ENCODE results near the gene ANAPC16. TPM values are rescaled to one million over a fixed set of nuclear protein-coding genes. Genes with fewer than 3 reads are reported as not detected.
"Not testable (repeated sequence)": the region's sequence is repeated elsewhere in the genome, so short reads cannot be mapped to it uniquely, and the experiment has no call there.

Gene ANAPC16
- polyA plus RNA-seq, 3 donors from 2014 or later = 291 to 366 (median 328) TPM

- Mint-ChIP-seq H3K4me1 (peaks cover 34 to 37% of the 10 kb centered on the region in 2 donors), H3K27ac (peak overlapping the region in 1 of 6 donors; percentile 55), H3K27me3 (ENCODE audit: low read depth in 3 of 3) (peaks cover 0 to 1% (median 0%) of the 10 kb centered on the region in 3 donors), H3K36me3 (peaks cover 0 to 10% (median 5%) of the 10 kb centered on the region in 3 donors), H3K4me3 (no peak overlapping the region), H3K9me3 (peaks cover 0 to 2% (median 0%) of the 10 kb centered on the region in 6 donors)
- DNase-seq = no peak
Observed at GRCh38 chr10:72240371-72240770, 24.6 kb downstream of the ANAPC16 start.

- H3K27me3 Mint-ChIP-seq (ENCODE audit: low read depth in 3 of 3) = peaks cover 0 to 1% (median 1%) of the 10 kb centered on the region in 3 donors
- H3K36me3 Mint-ChIP-seq = peaks cover 0 to 3% (median 0%) of the 10 kb centered on the region in 3 donors
- H3K4me1 Mint-ChIP-seq = peaks cover 46 to 50% of the 10 kb centered on the region in 2 donors
- H3K4me3 Mint-ChIP-seq = no peak overlapping the region
- DNase-seq = no peak
- H3K9me3 Mint-ChIP-seq = peaks cover 0 to 2% (median 0%) of the 10 kb centered on the region in 6 donors
- H3K27ac Mint-ChIP-seq = peak overlapping the region in 1 of 6 donors; percentile 71
Observed at GRCh38 chr10:72241691-72242252, 26.0 kb downstream of the ANAPC16 start.

GRCh38 chr10:72242675-72243074 lies 26.9 kb downstream of the ANAPC16 start:
- peak overlapping the region in 1 of 5 donors; percentile 30 for H3K4me3 Mint-ChIP-seq
- peaks cover 0 to 1% (median 1%) of the 10 kb centered on the region in 3 donors for H3K27me3 Mint-ChIP-seq (ENCODE audit: low read depth in 3 of 3)
- H3K36me3 Mint-ChIP-seq = no peaks in the 10 kb centered on the region
- H3K27ac Mint-ChIP-seq = peak overlapping the region in 4 of 6 donors; percentile 34 to 75 (median 64)
- H3K9me3 Mint-ChIP-seq = peaks cover 0 to 2% (median 0%) of the 10 kb centered on the region in 6 donors
- H3K4me1 Mint-ChIP-seq = peaks cover 55 to 58% of the 10 kb centered on the region in 2 donors
- no peak for DNase-seq

- peak in 2 of 3 donors; percentile 18 to 40 for DNase-seq
- Mint-ChIP-seq H3K36me3 (no peaks in the 10 kb centered on the region), H3K27ac (peak overlapping the region; percentile 88 to 95 (median 92)), H3K9me3 (peaks cover 0 to 2% (median 0%) of the 10 kb centered on the region in 6 donors), H3K27me3 (ENCODE audit: low read depth in 3 of 3) (peaks cover 4 to 12% (median 10%) of the 10 kb centered on the region in 3 donors), H3K4me1 (peaks cover 67 to 71% of the 10 kb centered on the region in 2 donors), H3K4me3 (peak overlapping the region in 3 of 5 donors; percentile 40 to 55 (median 41))
Observed at GRCh38 chr10:72243822-72244437, 28.1 kb downstream of the ANAPC16 start.

GRCh38 chr10:72244573-72245038 lies 28.8 kb downstream of the ANAPC16 start:
- Mint-ChIP-seq H3K27ac (peak overlapping the region; percentile 88 to 95 (median 92)), H3K27me3 (ENCODE audit: low read depth in 3 of 3) (peaks cover 4 to 13% (median 11%) of the 10 kb centered on the region in 3 donors), H3K4me3 (peak overlapping the region in 4 of 5 donors; percentile 31 to 55 (median 40)), H3K4me1 (peaks cover 69 to 75% of the 10 kb centered on the region in 2 donors), H3K36me3 (no peaks in the 10 kb centered on the region), H3K9me3 (peaks cover 0 to 2% (median 0%) of the 10 kb centered on the region in 6 donors)
- DNase-seq = no peak

GRCh38 chr10:72245949-72246525 lies 30.2 kb downstream of the ANAPC16 start:
- Mint-ChIP-seq H3K27me3 (ENCODE audit: low read depth in 3 of 3) (peaks cover 3 to 13% (median 11%) of the 10 kb centered on the region in 3 donors), H3K4me3 (peak overlapping the region; percentile 38 to 76 (median 58)), H3K36me3 (no peaks in the 10 kb centered on the region), H3K4me1 (peaks cover 78 to 87% of the 10 kb centered on the region in 2 donors), H3K27ac (peak overlapping the region; percentile 77 to 93 (median 88)), H3K9me3 (peaks cover 0 to 2% (median 0%) of the 10 kb centered on the region in 6 donors)
- no peak for DNase-seq

- DNase-seq = peak; percentile 80 to 86 (median 85)
- no peaks in the 10 kb centered on the region for H3K36me3 Mint-ChIP-seq
- peak overlapping the region; percentile 79 to 91 (median 85) for H3K4me3 Mint-ChIP-seq
- peaks cover 3 to 16% (median 11%) of the 10 kb centered on the region in 3 donors for H3K27me3 Mint-ChIP-seq (ENCODE audit: low read depth in 3 of 3)
- H3K9me3 Mint-ChIP-seq = no peaks in the 10 kb centered on the region
- peak overlapping the region; percentile 93 to 99 (median 95) for H3K27ac Mint-ChIP-seq
- peaks cover 89 to 93% of the 10 kb centered on the region in 2 donors for H3K4me1 Mint-ChIP-seq
Observed at GRCh38 chr10:72248468-72249151, 32.8 kb downstream of the ANAPC16 start.

- Mint-ChIP-seq H3K27ac (peak overlapping the region; percentile 93 to 99 (median 95)), H3K4me1 (peaks cover 88 to 89% of the 10 kb centered on the region in 2 donors), H3K27me3 (ENCODE audit: low read depth in 3 of 3) (peaks cover 3 to 16% (median 11%) of the 10 kb centered on the region in 3 donors), H3K4me3 (peak overlapping the region; percentile 79 to 91 (median 85))
- not testable (repeated sequence) for H3K36me3 Mint-ChIP-seq, H3K9me3 Mint-ChIP-seq, DNase-seq
Observed at GRCh38 chr10:72249176-72249862, 33.5 kb downstream of the ANAPC16 start.

- Mint-ChIP-seq H3K36me3 (no peaks in the 10 kb centered on the region), H3K27ac (peak overlapping the region; percentile 61 to 93 (median 88)), H3K4me1 (peaks cover 88 to 89% of the 10 kb centered on the region in 2 donors), H3K4me3 (peak overlapping the region; percentile 57 to 72 (median 69)), H3K9me3 (no peaks in the 10 kb centered on the region), H3K27me3 (ENCODE audit: low read depth in 3 of 3) (peaks cover 3 to 17% (median 11%) of the 10 kb centered on the region in 3 donors)
- no peak for DNase-seq
Observed at GRCh38 chr10:72250666-72251065, 34.9 kb downstream of the ANAPC16 start.

GRCh38 chr10:72251635-72252034 lies 35.8 kb downstream of the ANAPC16 start:
- H3K4me1 Mint-ChIP-seq = peaks cover 88 to 89% of the 10 kb centered on the region in 2 donors
- H3K27ac Mint-ChIP-seq = peak overlapping the region; percentile 59 to 92 (median 82)
- H3K36me3 Mint-ChIP-seq = no peaks in the 10 kb centered on the region
- H3K27me3 Mint-ChIP-seq (ENCODE audit: low read depth in 3 of 3) = peaks cover 3 to 16% (median 11%) of the 10 kb centered on the region in 3 donors
- H3K9me3 Mint-ChIP-seq = no peaks in the 10 kb centered on the region
- DNase-seq = no peak
- H3K4me3 Mint-ChIP-seq = peak overlapping the region; percentile 42 to 70 (median 59)

- Mint-ChIP-seq H3K4me1 (peaks cover 81 to 86% of the 10 kb centered on the region in 2 donors), H3K9me3 (no peaks in the 10 kb centered on the region), H3K36me3 (no peaks in the 10 kb centered on the region), H3K4me3 (peak overlapping the region; percentile 26 to 77 (median 62)), H3K27me3 (ENCODE audit: low read depth in 3 of 3) (peaks cover 3 to 14% (median 13%) of the 10 kb centered on the region in 3 donors), H3K27ac (peak overlapping the region; percentile 84 to 96 (median 88))
- no peak for DNase-seq
Observed at GRCh38 chr10:72252972-72253371, 37.2 kb downstream of the ANAPC16 start.

- H3K9me3 Mint-ChIP-seq = no peaks in the 10 kb centered on the region
- peaks cover 2 to 9% (median 9%) of the 10 kb centered on the region in 3 donors for H3K27me3 Mint-ChIP-seq (ENCODE audit: low read depth in 3 of 3)
- no peak for DNase-seq
- H3K27ac Mint-ChIP-seq = peak overlapping the region; percentile 84 to 96 (median 88)
- H3K4me1 Mint-ChIP-seq = peaks cover 78 to 82% of the 10 kb centered on the region in 2 donors
- H3K36me3 Mint-ChIP-seq = no peaks in the 10 kb centered on the region
- peak overlapping the region; percentile 26 to 77 (median 62) for H3K4me3 Mint-ChIP-seq
Observed at GRCh38 chr10:72253578-72253977, 37.8 kb downstream of the ANAPC16 start.

Data from immature natural killer cell (primary cell).